ENCODE data around the gene USP6NL. TPM values are rescaled to one million over a fixed set of nuclear protein-coding genes. Genes with fewer than 3 reads are reported as not detected.
A peak's percentile ranks its signal among the peaks of the same experiment; 100 is the strongest.

USP6NL gene
- total and polyA plus RNA-seq, 9 of the 15 experiments (the other 6 are each of a cell fraction or from before 2014, with no cell fraction given), result 3.2 to 26.6 (median 19.8) TPM

DNA sequence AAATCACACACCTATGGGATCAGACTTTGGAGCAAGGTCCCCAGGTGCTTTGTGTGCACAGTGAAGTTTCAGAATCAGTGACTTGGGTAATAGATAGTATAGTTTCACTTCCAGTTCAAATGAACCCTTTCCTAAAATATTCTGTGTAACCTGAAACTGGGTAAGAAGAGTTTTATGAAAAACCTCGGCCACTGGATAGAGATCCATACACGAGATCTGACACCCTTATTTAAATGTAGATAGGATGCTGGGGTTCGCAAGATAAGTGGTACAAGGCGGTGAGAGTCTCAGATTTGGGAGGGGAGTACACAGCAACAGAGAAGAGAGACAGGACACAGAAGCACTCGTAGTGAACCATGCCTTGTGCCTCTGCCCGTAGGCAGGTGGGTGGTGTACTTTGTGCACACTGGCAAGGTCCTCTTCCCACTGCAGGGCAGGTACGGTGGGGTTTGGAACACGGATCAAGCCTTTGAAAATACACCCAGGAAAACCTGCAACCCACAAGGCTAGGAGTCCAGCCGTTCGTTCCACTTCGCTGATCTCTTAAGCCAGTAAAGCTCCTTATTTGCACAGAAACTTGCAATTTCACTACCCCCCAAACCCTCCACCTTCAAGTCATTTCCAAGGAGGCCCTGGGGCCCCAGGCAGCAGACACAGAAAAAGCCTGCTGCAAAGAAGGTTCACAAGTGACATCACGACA lies 162.8 kb downstream of the USP6NL start:
- no peak overlapping the region for H2AFZ ChIP-seq (ENCODE audit: low read depth, low read length)
- ChIA-PET POLR2A (interaction anchor here (0.8 to 1.2 kb wide), 3 partner anchors 9 to 15 kb away, joined by 3 to 4 read pairs (median 3); no protein-coding TSS in a partner anchor), CTCF (ENCODE audit: low intra/inter-chr PET ratio) (no interaction called here)
- peaks cover 30 to 32% of the 10 kb centered on the region in 2 experiments for H3K4me1 ChIP-seq (replicated peaks in 1 of 2; ENCODE audit: control insufficient read depth in 2 of 2, insufficient read depth in 2 of 2, low read length in 2 of 2)
- no peaks in the 10 kb centered on the region for H3K9me1 ChIP-seq (ENCODE audit: control insufficient read depth, insufficient read depth, low read length)
- BruUV-seq (replicated peaks), result no TSS peak
- in situ Hi-C loops (cut with MboI) (no loop called here), intact Hi-C loops (cut with micrococcal nuclease) (no loop called here)
- H3K79me2 ChIP-seq (ENCODE audit: control insufficient read depth, insufficient read depth, low read length), result no peaks in the 10 kb centered on the region
- 13% methylated on average over 12 of the region's 12 CpGs for WGBS (ENCODE audit: insufficient coverage, low coverage, missing lambda C conversion rate)
- no peak; the same call in 2 of the 3 replicates for ATAC-seq
- no peaks in the 10 kb centered on the region for H3K36me3 ChIP-seq (ENCODE audit: control insufficient read depth, insufficient read depth, low read length)
- no peaks in the 10 kb centered on the region for H3K27me3 ChIP-seq (ENCODE audit: control insufficient read depth in 2 of 2, insufficient read depth in 2 of 2, low read length in 2 of 2)
- H3K4me3 ChIP-seq, result no peak overlapping the region
- no peak overlapping the region for H3K4me2 ChIP-seq (ENCODE audit: insufficient read depth, low read length)
- no peak for FAIRE-seq
- no peaks in the 10 kb centered on the region for H3K9me3 ChIP-seq (replicated peaks; ENCODE audit: control insufficient read depth, insufficient read depth, low read depth, low read length)
- no peaks in the 10 kb centered on the region for H4K20me1 ChIP-seq (replicated peaks; ENCODE audit: control insufficient read depth, insufficient read depth, low read length)
- no peak for DNase-seq (ENCODE audit: extremely low read depth in 1 of 4, low spot score in 3 of 4)
- H3K27ac ChIP-seq (ENCODE audit: extremely low read depth, low read depth, low read length), result no peak overlapping the region
- H3K9ac ChIP-seq (ENCODE audit: insufficient read depth in 1 of 2, low read depth in 2 of 2, low read length in 2 of 2), result peak overlapping the region in 1 of 2 experiments; percentile 5; a peak in 1 of 4 replicates
- TF ChIP-seq TEAD1 (CRISPR knock-in tag; IDR thresholded peaks at IDR 0.05), result no peak
- TF ChIP-seq SNAPC5 (CRISPR knock-in tag; IDR thresholded peaks at IDR 0.05), result no peak
- no peak for TF ChIP-seq FOXJ2 (tag; IDR thresholded peaks at IDR 0.05)
- no peak for TF ChIP-seq ZNF785 (CRISPR knock-in tag; IDR thresholded peaks at IDR 0.05)
- TF ChIP-seq THAP12 (CRISPR knock-in tag; IDR thresholded peaks at IDR 0.05), result no peak
- no peak for TF ChIP-seq YBX1 (IDR thresholded peaks at IDR 0.05)
- TF ChIP-seq SMARCE1 (IDR thresholded peaks at IDR 0.05), result no peak
- TF ChIP-seq CC2D1A (IDR thresholded peaks at IDR 0.05), result no peak
- TF ChIP-seq MEF2A (IDR thresholded peaks at IDR 0.05; ENCODE audit: control insufficient read depth, low read depth, low read length), result no peak
- TF ChIP-seq, protein P1, sequence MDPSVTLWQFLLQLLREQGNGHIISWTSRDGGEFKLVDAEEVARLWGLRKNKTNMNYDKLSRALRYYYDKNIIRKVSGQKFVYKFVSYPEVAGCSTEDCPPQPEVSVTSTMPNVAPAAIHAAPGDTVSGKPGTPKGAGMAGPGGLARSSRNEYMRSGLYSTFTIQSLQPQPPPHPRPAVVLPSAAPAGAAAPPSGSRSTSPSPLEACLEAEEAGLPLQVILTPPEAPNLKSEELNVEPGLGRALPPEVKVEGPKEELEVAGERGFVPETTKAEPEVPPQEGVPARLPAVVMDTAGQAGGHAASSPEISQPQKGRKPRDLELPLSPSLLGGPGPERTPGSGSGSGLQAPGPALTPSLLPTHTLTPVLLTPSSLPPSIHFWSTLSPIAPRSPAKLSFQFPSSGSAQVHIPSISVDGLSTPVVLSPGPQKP (CRISPR knock-in tag; IDR thresholded peaks at IDR 0.05), result no peak
- no peak for TF ChIP-seq LCOR (CRISPR knock-in tag; IDR thresholded peaks at IDR 0.05)
- TF ChIP-seq TEAD4 (IDR thresholded peaks at IDR 0.05; ENCODE audit: low read length), result no peak
- TF ChIP-seq TEAD4 (CRISPR knock-in tag; IDR thresholded peaks at IDR 0.05; ENCODE audit: borderline replicate concordance), result no peak
- no peak for TF ChIP-seq KDM5B (IDR thresholded peaks at IDR 0.05; ENCODE audit: insufficient replicate concordance, low read depth, low read length)
- no peak for TF ChIP-seq SRSF9 (IDR thresholded peaks at IDR 0.05; ENCODE audit: borderline replicate concordance, low read depth, low read length)
- TF ChIP-seq ZNF146 (CRISPR knock-in tag; IDR thresholded peaks at IDR 0.05; ENCODE audit: unreplicated experiment), result no peak
- TF ChIP-seq ATF2 (CRISPR knock-in tag; IDR thresholded peaks at IDR 0.05), result no peak
- no peak for TF ChIP-seq KDM4B (IDR thresholded peaks at IDR 0.05; ENCODE audit: borderline replicate concordance in 2 of 2, low read depth in 1 of 2)
